NCI-H82 (cell line): ENCODE data around the gene TLCD3B.

ENCODE experiments used
- DNase-seq: peaks from one replicate; lab custom pipeline; 2025; lab: John Stamatoyannopoulos, UW

The TLCD3B gene, protein sequence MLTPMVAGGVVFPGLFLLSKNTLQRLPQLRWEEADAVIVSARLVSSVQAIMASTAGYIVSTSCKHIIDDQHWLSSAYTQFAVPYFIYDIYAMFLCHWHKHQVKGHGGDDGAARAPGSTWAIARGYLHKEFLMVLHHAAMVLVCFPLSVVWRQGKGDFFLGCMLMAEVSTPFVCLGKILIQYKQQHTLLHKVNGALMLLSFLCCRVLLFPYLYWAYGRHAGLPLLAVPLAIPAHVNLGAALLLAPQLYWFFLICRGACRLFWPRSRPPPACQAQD

GRCh38 chr16:30030841-30031413 lies at the start of gene TLCD3B:
TLCD3B (minus strand) TSS chr16:30031271; CDS start chr16:30030527, 744 bp downstream.
- peak; percentile 84 for DNase-seq

- DNase-seq = no peak
These were observed 48.4 kb upstream of the TLCD3B start for GRCh38 chr16:30079480-30079879.

GRCh38 chr16:30078744-30079143 lies 47.7 kb upstream of the TLCD3B start:
- DNase-seq = no peak

DNA sequence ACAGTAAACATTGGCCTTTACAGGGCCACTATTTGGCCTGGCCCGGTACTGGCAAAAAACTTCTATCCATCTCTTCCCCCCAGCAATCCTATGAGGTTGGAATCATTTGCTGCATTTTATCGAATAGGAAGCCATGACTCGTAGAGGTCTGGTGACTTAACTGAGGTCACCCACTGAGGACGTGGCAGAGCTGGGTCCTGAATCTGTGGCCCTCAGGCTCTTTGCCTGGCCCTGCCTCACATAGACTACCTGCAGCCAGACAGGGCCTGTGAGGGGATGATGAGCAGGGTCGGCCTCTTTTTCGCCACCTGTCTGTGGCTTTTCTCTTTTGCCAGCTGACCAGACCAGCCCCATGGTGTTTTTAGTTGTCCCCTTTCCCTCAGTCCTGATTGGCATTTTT lies 46.6 kb upstream of the TLCD3B start:
- DNase-seq = no peak

GRCh38 chr16:30076276-30076791 lies 45.3 kb upstream of the TLCD3B start:
- no peak for DNase-seq

- DNase-seq = peak; percentile 92
These were observed 44.6 kb upstream of the TLCD3B start, which contains the start of gene PPP4C for GRCh38 chr16:30075503-30076275. PPP4C (plus strand) TSS chr16:30075994; CDS start chr16:30076378, 384 bp downstream.

- DNase-seq = no peak
These were observed 39.4 kb upstream of the TLCD3B start for GRCh38 chr16:30070490-30070889.

DNA sequence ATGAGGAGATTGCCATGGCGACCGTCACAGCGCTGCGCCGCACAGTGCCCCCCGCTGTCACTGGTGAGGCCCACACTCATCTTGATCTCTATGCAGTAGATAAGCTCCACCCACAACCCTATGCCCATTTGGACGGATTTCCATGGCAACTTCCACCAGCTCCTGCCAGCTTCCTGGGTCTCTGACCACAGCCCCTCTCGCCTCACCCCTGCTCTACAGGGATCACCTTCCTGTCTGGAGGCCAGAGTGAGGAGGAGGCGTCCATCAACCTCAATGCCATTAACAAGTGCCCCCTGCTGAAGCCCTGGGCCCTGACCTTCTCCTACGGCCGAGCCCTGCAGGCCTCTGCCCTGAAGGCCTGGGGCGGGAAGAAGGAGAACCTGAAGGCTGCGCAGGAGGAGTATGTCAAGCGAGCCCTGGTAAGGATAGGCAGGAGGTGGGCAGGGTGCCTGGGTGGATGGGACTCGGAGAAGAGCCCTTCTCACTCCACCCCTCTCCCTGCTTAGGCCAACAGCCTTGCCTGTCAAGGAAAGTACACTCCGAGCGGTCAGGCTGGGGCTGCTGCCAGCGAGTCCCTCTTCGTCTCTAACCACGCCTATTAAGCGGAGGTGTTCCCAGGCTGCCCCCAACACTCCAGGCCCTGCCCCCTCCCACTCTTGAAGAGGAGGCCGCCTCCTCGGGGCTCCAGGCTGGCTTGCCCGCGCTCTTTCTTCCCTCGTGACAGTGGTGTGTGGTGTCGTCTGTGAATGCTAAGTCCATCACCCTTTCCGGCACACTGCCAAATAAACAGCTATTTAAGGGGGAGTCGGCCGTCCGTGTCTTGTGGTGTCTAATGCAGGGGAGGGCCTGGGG lies 38.8 kb upstream of the TLCD3B start:
- DNase-seq = no peak

GRCh38 chr16:30068750-30069610 lies 37.9 kb upstream of the TLCD3B start:
- peak; percentile 25 for DNase-seq

DNA sequence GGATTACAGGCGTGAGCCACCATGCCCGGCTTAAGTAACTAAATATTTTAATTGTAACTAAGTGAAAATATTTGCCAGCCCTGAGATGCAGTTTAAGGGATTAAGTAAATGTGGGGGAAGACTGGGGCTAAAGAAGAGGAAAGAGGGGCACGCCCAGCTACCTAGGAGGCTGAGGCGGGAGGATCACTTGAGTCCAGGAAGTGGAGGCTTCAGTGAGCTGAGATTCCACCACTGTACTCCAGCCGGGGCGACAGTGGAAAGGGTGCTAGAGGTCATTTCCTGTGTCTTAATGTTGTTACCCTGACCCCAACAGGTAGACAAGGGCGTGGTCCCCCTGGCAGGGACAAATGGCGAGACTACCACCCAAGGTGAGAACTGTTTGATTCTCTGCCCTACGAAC lies 37.3 kb upstream of the TLCD3B start:
- no peak for DNase-seq

DNA sequence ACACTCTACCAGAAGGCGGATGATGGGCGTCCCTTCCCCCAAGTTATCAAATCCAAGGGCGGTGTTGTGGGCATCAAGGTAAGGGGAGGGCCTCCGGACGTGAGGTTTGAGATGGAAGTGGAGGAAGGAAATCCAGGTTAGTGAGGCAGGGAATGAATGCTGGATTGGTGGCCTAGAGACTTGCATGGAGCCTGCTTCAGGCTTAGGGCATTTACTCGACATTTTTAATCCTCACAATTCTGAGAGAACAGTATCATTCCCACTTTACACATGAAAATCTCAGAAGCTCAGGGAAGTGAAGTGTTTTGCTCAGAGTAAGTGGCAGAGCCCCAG lies 36.5 kb upstream of the TLCD3B start:
- no peak for DNase-seq

DNA sequence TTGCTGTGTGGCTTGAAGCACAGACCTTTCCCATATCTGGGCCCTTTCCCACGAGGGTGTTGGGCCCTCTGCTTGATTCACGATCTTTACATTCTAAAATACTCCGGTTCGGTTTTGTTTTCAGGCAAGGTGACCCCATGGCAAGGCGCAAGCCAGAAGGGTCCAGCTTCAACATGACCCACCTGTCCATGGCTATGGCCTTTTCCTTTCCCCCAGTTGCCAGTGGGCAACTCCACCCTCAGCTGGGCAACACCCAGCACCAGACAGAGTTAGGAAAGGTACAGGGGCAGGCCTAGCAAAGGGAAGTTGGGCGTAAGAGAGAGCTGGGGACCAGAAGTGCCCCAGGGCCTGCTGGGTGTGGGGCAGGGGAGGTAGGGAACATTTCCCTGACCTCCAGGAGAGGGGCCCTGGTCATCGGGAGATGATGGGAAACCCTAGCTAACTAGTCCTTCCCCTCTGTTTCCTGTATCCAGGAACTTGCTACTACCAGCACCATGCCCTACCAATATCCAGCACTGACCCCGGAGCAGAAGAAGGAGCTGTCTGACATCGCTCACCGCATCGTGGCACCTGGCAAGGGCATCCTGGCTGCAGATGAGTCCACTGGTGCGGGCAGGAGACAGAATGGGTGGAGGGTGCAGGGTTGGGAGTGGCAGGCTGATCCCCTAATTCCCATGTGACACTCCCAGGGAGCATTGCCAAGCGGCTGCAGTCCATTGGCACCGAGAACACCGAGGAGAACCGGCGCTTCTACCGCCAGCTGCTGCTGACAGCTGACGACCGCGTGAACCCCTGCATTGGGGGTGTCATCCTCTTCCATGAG lies 35.9 kb upstream of the TLCD3B start:
- no peak for DNase-seq

GRCh38 chr16:30065943-30066760 lies 35.1 kb upstream of the TLCD3B start:
- peak; percentile 20 for DNase-seq

DNA sequence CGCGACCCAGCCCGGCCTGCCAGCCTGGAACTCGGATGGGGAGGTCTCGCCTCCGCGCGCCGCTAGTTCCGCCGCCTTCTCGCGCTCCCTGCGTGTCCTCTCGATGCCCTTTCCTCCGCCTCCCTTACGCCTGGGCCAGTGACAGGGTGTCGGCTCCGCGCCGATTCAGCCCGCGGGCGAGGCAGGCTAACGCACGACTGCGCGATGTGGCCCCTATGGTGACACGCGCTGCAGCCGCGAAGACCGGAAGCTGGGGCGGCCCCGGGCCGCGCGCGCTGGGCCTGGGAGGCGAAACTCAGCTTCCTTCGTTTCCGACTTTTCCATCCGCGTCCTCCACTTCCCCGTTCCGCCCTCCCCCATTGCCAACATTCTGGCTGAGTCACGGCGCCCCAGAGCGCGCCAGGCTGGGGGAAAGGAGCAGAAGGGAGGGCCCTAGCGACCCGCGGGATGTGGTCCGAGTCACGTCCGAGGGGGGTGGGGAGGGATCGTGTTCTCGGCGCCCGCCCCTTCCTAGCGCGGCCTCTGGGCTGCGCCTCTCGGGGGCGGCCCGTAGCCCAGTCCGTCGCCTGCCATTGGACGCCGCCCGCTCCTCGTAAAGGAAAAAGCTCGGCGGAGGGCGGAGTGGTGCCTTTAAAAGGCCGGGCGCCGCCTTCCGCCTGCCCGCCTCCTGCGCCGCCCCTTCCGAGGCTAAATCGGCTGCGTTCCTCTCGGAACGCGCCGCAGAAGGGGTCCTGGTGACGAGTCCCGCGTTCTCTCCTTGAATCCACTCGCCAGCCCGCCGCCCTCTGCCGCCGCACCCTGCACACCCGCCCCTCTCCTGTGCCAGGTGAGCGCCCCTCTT lies 34.3 kb upstream of the TLCD3B start, which contains the start of gene ALDOA:
Gene ALDOA, plus strand, starts transcription at position 659 of the 841 bp plus-strand sequence. CDS start 1,138 bp downstream, outside the sequence.
- DNase-seq = peak; percentile 98

- no peak for DNase-seq
These were observed 33.6 kb upstream of the TLCD3B start for GRCh38 chr16:30064729-30065101.

GRCh38 chr16:30063893-30064728 lies 33.0 kb upstream of the TLCD3B start:
- peak; percentile 85 for DNase-seq

DNA sequence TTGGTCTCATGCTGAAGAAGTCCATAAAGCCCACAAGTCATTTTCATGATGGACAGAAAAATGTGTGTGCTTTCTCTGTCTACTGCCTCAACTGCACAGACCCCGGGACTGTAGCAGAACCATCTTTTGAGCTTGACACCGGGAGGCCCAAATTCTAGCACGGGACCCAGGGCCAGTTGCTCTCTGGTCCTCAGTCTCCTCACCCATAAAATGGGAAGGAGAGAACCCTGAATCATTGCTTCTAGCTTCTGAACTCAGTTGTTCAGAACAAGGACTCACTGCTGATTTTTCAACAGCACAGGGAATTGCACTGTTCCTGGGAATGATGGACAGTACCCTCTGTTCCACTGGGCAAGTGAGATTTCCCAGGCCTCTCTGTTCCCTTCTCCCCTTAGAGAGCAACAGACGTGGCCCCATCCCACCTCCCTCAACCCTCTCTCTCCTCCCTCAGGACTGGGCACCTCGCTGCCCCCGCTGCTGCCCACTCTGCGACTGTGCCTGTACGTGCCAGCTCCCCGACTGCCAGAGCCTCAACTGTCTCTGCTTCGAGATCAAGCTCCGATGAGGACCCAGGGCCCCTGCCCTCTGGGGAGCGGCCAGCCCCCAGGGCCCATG lies 32.3 kb upstream of the TLCD3B start:
- DNase-seq = no peak
